ENCODE data around the gene CLEC18C. TPM values are rescaled to one million over a fixed set of nuclear protein-coding genes. Genes with fewer than 3 reads are reported as not detected.
A peak's percentile ranks its signal among the peaks of the same experiment; 100 is the strongest.
"Not testable (repeated sequence)": the region's sequence is repeated elsewhere in the genome, so short reads cannot be mapped to it uniquely, and the experiment has no call there.

The CLEC18C gene
- polyA plus RNA-seq, 3 donors, result 65.8 to 87.1 (median 71.1) TPM

GRCh38 chr16:70157477-70158260 lies 15.9 kb upstream of the CLEC18C start:
- no peak for DNase-seq

GRCh38 chr16:70158261-70158939 lies 15.2 kb upstream of the CLEC18C start:
- DNase-seq, result no peak

GRCh38 chr16:70159355-70160348 lies 13.9 kb upstream of the CLEC18C start:
- no peak for DNase-seq

- DNase-seq, result no peak
These were observed 13.2 kb upstream of the CLEC18C start for GRCh38 chr16:70160388-70160787.

GRCh38 chr16:70160821-70161220 lies 12.8 kb upstream of the CLEC18C start:
- no peak for DNase-seq

- no peak for DNase-seq
These were observed 12.2 kb upstream of the CLEC18C start for GRCh38 chr16:70161350-70161749.

- no peak for DNase-seq
These were observed 11.5 kb upstream of the CLEC18C start for GRCh38 chr16:70162041-70162451.

GRCh38 chr16:70163596-70163995 lies 10.0 kb upstream of the CLEC18C start:
- no peak for DNase-seq

- DNase-seq, result not testable (repeated sequence)
These were observed 6.9 kb upstream of the CLEC18C start for GRCh38 chr16:70166688-70167087.

- not testable (repeated sequence) for DNase-seq
These were observed 329 bp downstream of the CLEC18C start for GRCh38 chr16:70173916-70174315.

- not testable (repeated sequence) for DNase-seq
These were observed 873 bp downstream of the CLEC18C start for GRCh38 chr16:70174387-70174932.

GRCh38 chr16:70187858-70188607 lies 14.4 kb downstream of the CLEC18C start:
- not testable (repeated sequence) for DNase-seq

- not testable (repeated sequence) for DNase-seq
These were observed 15.0 kb downstream of the CLEC18C start for GRCh38 chr16:70188608-70188915.

GRCh38 chr16:70190574-70190973 lies 17.0 kb downstream of the CLEC18C start:
- not testable (repeated sequence) for DNase-seq

GRCh38 chr16:70196683-70197300 lies 23.2 kb downstream of the CLEC18C start:
- DNase-seq, result not testable (repeated sequence)

GRCh38 chr16:70197611-70198010 lies 24.0 kb downstream of the CLEC18C start:
- DNase-seq, result not testable (repeated sequence)

- DNase-seq, result not testable (repeated sequence)
These were observed 24.6 kb downstream of the CLEC18C start for GRCh38 chr16:70198230-70198629.

- peak; percentile 12 for DNase-seq
These were observed 25.1 kb downstream of the CLEC18C start for GRCh38 chr16:70198666-70199065.

- not testable (repeated sequence) for DNase-seq
These were observed 25.6 kb downstream of the CLEC18C start for GRCh38 chr16:70199170-70199569.

- DNase-seq, result not testable (repeated sequence)
These were observed 26.5 kb downstream of the CLEC18C start for GRCh38 chr16:70200063-70200462.
